HG03103 (cell line): Measurements from ENCODE around the gene MYLK4.

Experiments used
- ATAC-seq: cut with Tn5 transposase; IDR thresholded peaks from one replicate; pipeline ENCODE4 v1.9.1; 2021; ENCODE audit warnings: low read depth; ENCODE audit not compliant: unreplicated experiment

Gene MYLK4

GRCh38 chr6:2666906-2667575, 83.7 kb downstream of the MYLK4 start:
- ATAC-seq, result no peak

GRCh38 chr6:2665146-2666070, 85.3 kb downstream of the MYLK4 start:
- ATAC-seq, result no peak

- ATAC-seq, result no peak
Measured at GRCh38 chr6:2663123-2663522, 87.6 kb downstream of the MYLK4 start.

- no peak for ATAC-seq
Measured at GRCh38 chr6:2661651-2662050, 89.1 kb downstream of the MYLK4 start.

- no peak for ATAC-seq
Measured at GRCh38 chr6:2659882-2660281, 90.8 kb downstream of the MYLK4 start.

GRCh38 chr6:2659381-2659780, 91.3 kb downstream of the MYLK4 start:
- ATAC-seq, result no peak

- peak; percentile 93 for ATAC-seq
Measured at GRCh38 chr6:2658788-2659187, 91.9 kb downstream of the MYLK4 start.

- no peak for ATAC-seq
Measured at GRCh38 chr6:2656460-2657079, 94.2 kb downstream of the MYLK4 start.

GRCh38 chr6:2655844-2656433, 94.8 kb downstream of the MYLK4 start:
- ATAC-seq, result no peak

GRCh38 chr6:2653369-2654032, 97.2 kb downstream of the MYLK4 start:
- no peak for ATAC-seq

GRCh38 chr6:2652611-2653010, 98.1 kb downstream of the MYLK4 start:
- ATAC-seq, result no peak

GRCh38 chr6:2651961-2652360, 98.8 kb downstream of the MYLK4 start:
- ATAC-seq, result no peak

GRCh38 chr6:2651536-2651935, 99.2 kb downstream of the MYLK4 start:
- ATAC-seq, result no peak

- ATAC-seq, result no peak
Measured at GRCh38 chr6:2646346-2646745, 104.4 kb downstream of the MYLK4 start.

GRCh38 chr6:2643935-2644539, 106.7 kb downstream of the MYLK4 start:
- ATAC-seq, result no peak

- no peak for ATAC-seq
Measured at GRCh38 chr6:2643130-2643529, 107.6 kb downstream of the MYLK4 start.

GRCh38 chr6:2641044-2641725, 109.5 kb downstream of the MYLK4 start:
- ATAC-seq, result no peak

GRCh38 chr6:2640551-2640950, 110.2 kb downstream of the MYLK4 start:
- no peak for ATAC-seq

GRCh38 chr6:2639896-2640295, 110.8 kb downstream of the MYLK4 start:
- no peak for ATAC-seq

GRCh38 chr6:2639167-2639566, 111.6 kb downstream of the MYLK4 start:
- ATAC-seq, result no peak
